Type B pancreatic cell (in vitro differentiated cells): ENCODE data around the gene CST6. TPM values are rescaled to one million over a fixed set of nuclear protein-coding genes. Genes with fewer than 3 reads are reported as not detected.

Source experiments
- DNase-seq: peaks from one replicate; pipeline ENCODE4 v3.0.0; 2021; ENCODE audit warnings: mixed read lengths; ENCODE audit not compliant: unreplicated experiment; ENCODE audit errors: extremely low spot score
- H3K27ac Mint-ChIP-seq: 2 replicates; pipeline ENCODE4 v1.8.0; 2021; ENCODE audit warnings: mild to moderate bottlenecking, mixed read lengths
- H3K27me3 Mint-ChIP-seq: 2 replicates; pipeline ENCODE4 v1.8.0; 2021; ENCODE audit warnings: mixed read lengths
- H3K36me3 Mint-ChIP-seq: 2 replicates; pipeline ENCODE4 v1.8.0; 2021; ENCODE audit warnings: mixed read lengths
- H3K4me1 Mint-ChIP-seq: one replicate; pipeline ENCODE4 v1.8.0; 2021; ENCODE audit warnings: mixed read lengths; ENCODE audit not compliant: unreplicated experiment
- H3K4me3 Mint-ChIP-seq: 2 replicates; pipeline ENCODE4 v1.8.0; 2021; ENCODE audit warnings: mild to moderate bottlenecking, mixed read lengths
- H3K9me3 Mint-ChIP-seq: 2 replicates; pipeline ENCODE4 v1.8.0; 2021; ENCODE audit warnings: mixed read lengths
- CTCF ChIP-seq: fragments of 200-600 bp; sonication (generic); conservative IDR thresholded peaks from 2 replicates; pipeline ENCODE4 v1.5.0; 2021; ENCODE audit warnings: antibody characterized with exemption, mild to moderate bottlenecking
- total RNA-seq: library from RNA; stranded (reverse); gene quantifications from 2 replicates; pipeline ENCODE4 v1.2.1, GENCODE V29; 2021; ENCODE audit warnings: low replicate concordance

Gene CST6
- total RNA-seq, 1 donor from 2014 or later = not detected

DNA sequence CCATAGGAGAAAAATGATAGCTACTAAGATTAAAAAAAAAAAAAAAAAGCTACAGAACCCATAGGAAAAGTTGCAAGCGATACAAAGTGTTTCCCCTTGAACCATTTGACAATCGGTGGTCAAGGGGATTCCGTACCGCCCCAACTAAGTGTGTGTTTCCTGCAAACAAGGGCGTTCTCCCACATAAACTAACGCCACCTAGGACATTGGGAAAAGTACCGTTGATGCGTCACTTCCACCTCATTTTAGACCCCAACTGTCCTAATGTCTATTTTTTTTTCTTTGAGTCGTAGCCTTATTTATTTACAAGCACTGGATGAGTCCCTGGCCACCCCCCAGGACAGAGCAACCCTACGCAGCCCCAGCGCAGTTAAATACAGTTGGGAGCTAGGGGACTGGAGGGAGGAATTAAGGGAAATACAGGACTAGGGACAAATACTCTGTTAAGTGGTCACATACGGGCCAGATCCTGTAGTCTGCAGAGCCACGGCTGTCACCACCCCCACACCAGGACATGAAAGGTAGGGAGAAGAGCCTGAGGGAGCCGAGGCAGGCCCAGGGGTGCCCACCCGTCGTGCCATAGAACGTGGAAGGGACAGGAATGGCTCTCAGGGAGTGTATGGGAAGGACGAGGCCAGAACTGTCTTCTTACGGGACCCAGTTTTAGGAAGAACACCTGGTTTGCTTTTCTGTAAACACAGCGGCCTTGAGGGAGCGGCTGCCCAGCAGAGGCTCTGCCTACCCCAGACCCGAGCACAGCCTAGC is 28.8 kb upstream of the CST6 start:
- TF ChIP-seq CTCF = no peak
- no peaks in the 10 kb centered on the region for H3K9me3 Mint-ChIP-seq
- no peaks in the 10 kb centered on the region for H3K4me1 Mint-ChIP-seq
- no peaks in the 10 kb centered on the region for H3K36me3 Mint-ChIP-seq
- H3K4me3 Mint-ChIP-seq = no peak overlapping the region
- no peak for DNase-seq
- no peaks in the 10 kb centered on the region for H3K27me3 Mint-ChIP-seq
- H3K27ac Mint-ChIP-seq = no peak overlapping the region

DNA sequence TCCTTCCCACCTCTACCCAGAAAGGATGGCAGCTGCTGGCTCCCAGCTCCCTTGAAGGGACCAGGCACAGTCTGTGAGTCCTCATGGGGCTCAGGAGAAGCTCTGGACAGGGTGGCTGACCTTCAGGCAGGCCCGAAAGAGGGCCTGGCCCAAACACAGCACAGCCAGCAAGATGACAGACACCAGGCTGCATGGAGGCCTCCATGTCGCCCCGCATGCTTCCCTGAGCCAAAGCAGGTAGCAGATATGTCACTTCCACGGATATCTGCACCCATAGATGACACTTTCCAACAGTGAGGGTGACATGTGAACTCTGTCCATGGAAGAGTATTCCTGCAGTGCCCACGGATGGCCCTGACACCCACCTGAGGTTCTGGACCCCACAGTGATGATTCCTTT is 28.2 kb upstream of the CST6 start:
- Mint-ChIP-seq H3K27me3 (no peaks in the 10 kb centered on the region), H3K4me3 (no peak overlapping the region), H3K4me1 (no peaks in the 10 kb centered on the region), H3K36me3 (no peaks in the 10 kb centered on the region), H3K9me3 (no peaks in the 10 kb centered on the region), H3K27ac (no peak overlapping the region)
- TF ChIP-seq CTCF = no peak
- DNase-seq = no peak

GRCh38 chr11:65987336-65987735 is 24.5 kb upstream of the CST6 start:
- no peak for DNase-seq
- Mint-ChIP-seq H3K36me3 (peaks cover 6% of the 10 kb centered on the region), H3K27me3 (no peaks in the 10 kb centered on the region), H3K4me3 (no peak overlapping the region), H3K4me1 (peaks cover 6% of the 10 kb centered on the region), H3K27ac (no peak overlapping the region), H3K9me3 (no peaks in the 10 kb centered on the region)
- TF ChIP-seq CTCF = no peak

DNA sequence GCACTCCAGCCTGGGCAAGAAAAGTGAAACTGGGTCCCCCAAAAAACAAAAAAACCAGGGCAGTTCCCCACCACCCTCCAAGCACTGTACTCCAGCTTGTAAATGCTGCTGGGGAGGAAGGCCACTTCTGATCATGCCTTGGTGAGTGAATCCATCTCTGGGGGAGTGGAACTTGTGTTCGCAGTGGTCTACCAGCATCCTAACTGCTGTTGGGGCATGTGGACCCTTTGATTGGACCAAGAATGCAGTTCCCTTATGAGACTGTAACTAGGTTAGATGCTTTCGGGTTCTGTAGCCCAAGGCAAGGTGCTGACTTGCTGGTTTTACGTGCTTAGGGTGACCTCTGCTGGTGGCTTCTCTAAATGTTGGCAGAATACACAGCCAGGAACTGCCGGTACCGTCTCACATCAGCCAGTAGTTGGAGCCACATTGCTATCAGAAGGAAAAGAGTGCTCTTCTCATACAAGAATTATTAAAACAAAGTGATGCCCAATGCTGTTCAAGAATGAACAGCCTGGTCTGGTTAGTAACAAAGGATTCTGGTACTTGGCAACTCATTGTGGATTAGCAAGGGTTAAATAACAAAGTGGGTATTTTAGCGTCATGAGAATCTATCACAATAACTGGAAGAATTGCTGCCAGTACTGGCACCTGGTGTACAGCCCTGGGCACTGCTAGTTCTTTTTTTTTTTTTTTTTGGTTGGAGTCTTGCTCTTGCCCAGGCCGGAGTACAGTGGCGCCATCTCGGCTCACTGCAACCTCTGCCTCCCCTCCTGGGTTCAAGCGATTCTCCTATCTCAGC is 22.8 kb upstream of the CST6 start:
- Mint-ChIP-seq H3K4me1 (peaks cover 6% of the 10 kb centered on the region), H3K27me3 (no peaks in the 10 kb centered on the region), H3K9me3 (no peaks in the 10 kb centered on the region), H3K4me3 (no peak overlapping the region), H3K27ac (peak overlapping the region; percentile 80), H3K36me3 (peaks cover 6% of the 10 kb centered on the region)
- TF ChIP-seq CTCF = peak; percentile 99
- peak; percentile 89 for DNase-seq

- Mint-ChIP-seq H3K36me3 (peaks cover 9% of the 10 kb centered on the region), H3K27me3 (no peaks in the 10 kb centered on the region), H3K27ac (no peak overlapping the region), H3K4me3 (no peak overlapping the region), H3K9me3 (no peaks in the 10 kb centered on the region), H3K4me1 (peaks cover 6% of the 10 kb centered on the region)
- TF ChIP-seq CTCF = no peak
- no peak for DNase-seq
These were observed 19.8 kb upstream of the CST6 start for GRCh38 chr11:65992056-65992455.
